ENCODE data around the gene PARD6B. TPM values are rescaled to one million over a fixed set of nuclear protein-coding genes. Genes with fewer than 3 reads are reported as not detected.
A peak's percentile ranks its signal among the peaks of the same experiment; 100 is the strongest.

Gene PARD6B
- total and polyA plus RNA-seq, 2 of the 13 experiments (the other 11 are each of a cell fraction or from before 2014, with no cell fraction given): 6.9 to 22.2 TPM

DNA sequence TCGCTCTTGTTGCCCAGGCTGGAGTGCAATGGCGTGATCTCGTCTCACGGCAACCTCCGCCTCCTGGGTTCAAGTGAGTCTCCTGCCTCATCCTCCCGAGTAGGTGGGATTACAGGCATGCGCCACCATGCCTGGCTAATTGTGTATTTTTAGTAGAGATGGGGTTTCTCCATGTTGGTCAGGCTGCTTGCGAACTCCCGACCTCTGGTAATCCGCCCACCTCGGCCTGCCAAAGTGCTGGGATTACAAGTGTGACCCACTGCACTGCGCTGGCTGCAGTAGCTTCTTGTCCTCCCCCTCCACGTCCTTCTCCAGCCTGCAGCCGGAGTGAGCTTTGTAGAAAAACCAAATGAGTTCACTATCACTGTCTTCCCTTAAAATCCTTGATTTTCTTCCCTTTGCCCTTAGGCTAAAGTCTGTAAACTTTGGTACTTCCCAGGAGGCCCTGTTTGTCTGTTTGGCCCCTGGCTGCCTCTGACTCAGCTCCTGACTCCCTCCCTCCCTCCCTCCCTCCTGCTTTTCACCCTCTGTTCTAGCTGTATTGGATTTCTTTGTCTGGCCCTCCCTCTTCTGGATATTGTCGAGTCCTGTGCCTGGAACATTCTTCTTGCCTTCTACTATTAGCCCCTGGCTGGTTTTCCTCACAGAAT lies 12.9 kb downstream of the PARD6B start (continued):
- TF ChIP-seq ETV5 (CRISPR knock-in tag; IDR thresholded peaks at IDR 0.05; ENCODE audit: borderline replicate concordance) (peak; percentile 69; the same call in 1 of the 2 replicates), SATB2 (CRISPR knock-in tag; IDR thresholded peaks at IDR 0.05) (no peak), SOX6 (IDR thresholded peaks at IDR 0.05) (no peak), SOX6 (CRISPR knock-in tag; IDR thresholded peaks at IDR 0.05) (peak; percentile 92), GZF1 (CRISPR knock-in tag; IDR thresholded peaks at IDR 0.05) (peak; percentile 78), NFIB (CRISPR knock-in tag; IDR thresholded peaks at IDR 0.05; ENCODE audit: borderline replicate concordance) (no peak), SALL2 (CRISPR knock-in tag; IDR thresholded peaks at IDR 0.05) (no peak; the same call in 1 of the 2 replicates), ZNF572 (CRISPR knock-in tag; IDR thresholded peaks at IDR 0.05) (no peak), MEF2D (CRISPR knock-in tag; IDR thresholded peaks at IDR 0.05) (peak; percentile 76), ZNF431 (CRISPR knock-in tag; IDR thresholded peaks at IDR 0.05; ENCODE audit: borderline replicate concordance, low read depth) (peak; percentile 66; the same call in 1 of the 2 replicates), NFE2L2 (IDR thresholded peaks at IDR 0.05; ENCODE audit: low read length) (no peak), ZNF24 (IDR thresholded peaks at IDR 0.05) (no peak), GABPB1 (CRISPR knock-in tag; IDR thresholded peaks at IDR 0.05) (peak; percentile 32), JUND (CRISPR knock-in tag; IDR thresholded peaks at IDR 0.05) (peak; percentile 90), HOXA7 (CRISPR knock-in tag; IDR thresholded peaks at IDR 0.05) (no peak), ZNF878 (CRISPR knock-in tag; IDR thresholded peaks at IDR 0.05) (no peak), BCL3 (CRISPR knock-in tag; IDR thresholded peaks at IDR 0.05) (0 out of 2 replicates have a peak, but pooled peaks have one; percentile 29), ZSCAN9 (CRISPR knock-in tag; IDR thresholded peaks at IDR 0.05; ENCODE audit: borderline replicate concordance) (peak; percentile 85; the same call in 1 of the 2 replicates), NCOR1 (IDR thresholded peaks at IDR 0.05; ENCODE audit: borderline replicate concordance, low read length) (peak; percentile 99), ZNF430 (CRISPR knock-in tag; IDR thresholded peaks at IDR 0.05) (peak; percentile 79), SP5 (CRISPR knock-in tag; IDR thresholded peaks at IDR 0.05; ENCODE audit: borderline replicate concordance, low read depth) (peak; percentile 67), RCOR2 (CRISPR knock-in tag; IDR thresholded peaks at IDR 0.05) (peak; percentile 92), ZNF414 (CRISPR knock-in tag; IDR thresholded peaks at IDR 0.05) (peak; percentile 80; the same call in 1 of the 2 replicates)
- TF ChIP-seq, protein P1, sequence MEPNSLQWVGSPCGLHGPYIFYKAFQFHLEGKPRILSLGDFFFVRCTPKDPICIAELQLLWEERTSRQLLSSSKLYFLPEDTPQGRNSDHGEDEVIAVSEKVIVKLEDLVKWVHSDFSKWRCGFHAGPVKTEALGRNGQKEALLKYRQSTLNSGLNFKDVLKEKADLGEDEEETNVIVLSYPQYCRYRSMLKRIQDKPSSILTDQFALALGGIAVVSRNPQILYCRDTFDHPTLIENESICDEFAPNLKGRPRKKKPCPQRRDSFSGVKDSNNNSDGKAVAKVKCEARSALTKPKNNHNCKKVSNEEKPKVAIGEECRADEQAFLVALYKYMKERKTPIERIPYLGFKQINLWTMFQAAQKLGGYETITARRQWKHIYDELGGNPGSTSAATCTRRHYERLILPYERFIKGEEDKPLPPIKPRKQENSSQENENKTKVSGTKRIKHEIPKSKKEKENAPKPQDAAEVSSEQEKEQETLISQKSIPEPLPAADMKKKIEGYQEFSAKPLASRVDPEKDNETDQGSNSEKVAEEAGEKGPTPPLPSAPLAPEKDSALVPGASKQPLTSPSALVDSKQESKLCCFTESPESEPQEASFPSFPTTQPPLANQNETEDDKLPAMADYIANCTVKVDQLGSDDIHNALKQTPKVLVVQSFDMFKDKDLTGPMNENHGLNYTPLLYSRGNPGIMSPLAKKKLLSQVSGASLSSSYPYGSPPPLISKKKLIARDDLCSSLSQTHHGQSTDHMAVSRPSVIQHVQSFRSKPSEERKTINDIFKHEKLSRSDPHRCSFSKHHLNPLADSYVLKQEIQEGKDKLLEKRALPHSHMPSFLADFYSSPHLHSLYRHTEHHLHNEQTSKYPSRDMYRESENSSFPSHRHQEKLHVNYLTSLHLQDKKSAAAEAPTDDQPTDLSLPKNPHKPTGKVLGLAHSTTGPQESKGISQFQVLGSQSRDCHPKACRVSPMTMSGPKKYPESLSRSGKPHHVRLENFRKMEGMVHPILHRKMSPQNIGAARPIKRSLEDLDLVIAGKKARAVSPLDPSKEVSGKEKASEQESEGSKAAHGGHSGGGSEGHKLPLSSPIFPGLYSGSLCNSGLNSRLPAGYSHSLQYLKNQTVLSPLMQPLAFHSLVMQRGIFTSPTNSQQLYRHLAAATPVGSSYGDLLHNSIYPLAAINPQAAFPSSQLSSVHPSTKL (CRISPR knock-in tag; IDR thresholded peaks at IDR 0.05): peak; percentile 95
- TF ChIP-seq, protein P2, sequence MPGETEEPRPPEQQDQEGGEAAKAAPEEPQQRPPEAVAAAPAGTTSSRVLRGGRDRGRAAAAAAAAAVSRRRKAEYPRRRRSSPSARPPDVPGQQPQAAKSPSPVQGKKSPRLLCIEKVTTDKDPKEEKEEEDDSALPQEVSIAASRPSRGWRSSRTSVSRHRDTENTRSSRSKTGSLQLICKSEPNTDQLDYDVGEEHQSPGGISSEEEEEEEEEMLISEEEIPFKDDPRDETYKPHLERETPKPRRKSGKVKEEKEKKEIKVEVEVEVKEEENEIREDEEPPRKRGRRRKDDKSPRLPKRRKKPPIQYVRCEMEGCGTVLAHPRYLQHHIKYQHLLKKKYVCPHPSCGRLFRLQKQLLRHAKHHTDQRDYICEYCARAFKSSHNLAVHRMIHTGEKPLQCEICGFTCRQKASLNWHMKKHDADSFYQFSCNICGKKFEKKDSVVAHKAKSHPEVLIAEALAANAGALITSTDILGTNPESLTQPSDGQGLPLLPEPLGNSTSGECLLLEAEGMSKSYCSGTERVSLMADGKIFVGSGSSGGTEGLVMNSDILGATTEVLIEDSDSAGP (CRISPR knock-in tag; IDR thresholded peaks at IDR 0.05; ENCODE audit: borderline replicate concordance): peak; percentile 56; the same call in 1 of the 2 replicates

Data from HepG2 (cell line).